ENCODE measurements around the gene PDXK. TPM values are rescaled to one million over a fixed set of nuclear protein-coding genes. Genes with fewer than 3 reads are reported as not detected.
A peak's percentile ranks its signal among the peaks of the same experiment; 100 is the strongest.

PDXK gene
- total and polyA plus RNA-seq, 9 of the 15 experiments (the other 6 are each of a cell fraction or from before 2014, with no cell fraction given), result 5.6 to 162 (median 76.5) TPM

DNA sequence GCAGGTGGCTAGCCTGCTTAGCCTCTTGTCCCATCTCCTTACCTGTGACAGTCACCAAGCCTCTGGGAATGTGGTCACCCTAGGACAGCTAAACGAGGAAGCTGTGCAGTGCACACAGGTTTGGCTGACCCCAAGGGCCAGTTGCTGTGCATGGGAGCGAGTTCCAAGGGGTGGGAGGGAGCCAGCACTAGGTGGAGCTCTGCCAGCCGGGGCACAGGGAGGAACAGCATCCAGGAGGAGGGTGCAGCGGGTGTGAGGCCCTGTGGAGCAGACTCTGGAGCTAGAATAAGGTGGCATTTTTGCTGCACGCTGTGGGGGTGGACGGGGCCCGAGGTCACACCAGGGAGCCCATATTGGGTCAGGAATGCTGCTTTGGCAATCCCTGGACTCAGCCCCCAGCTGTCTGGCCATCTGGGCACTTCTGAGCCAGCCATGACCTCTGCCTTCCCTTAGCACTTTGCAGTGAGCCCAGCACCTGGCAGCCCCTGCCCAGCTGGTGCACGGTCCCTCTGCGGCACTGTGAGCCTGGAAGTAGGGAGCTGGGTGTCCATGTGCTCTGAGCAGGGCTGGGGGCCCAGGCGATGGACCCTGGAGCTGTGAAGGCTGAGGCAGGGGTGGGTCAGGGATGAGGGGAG lies 8.7 kb downstream of the PDXK start:
- peaks cover 6% of the 10 kb centered on the region; the same call in 1 of the 2 replicates for H4K20me1 ChIP-seq (replicated peaks; ENCODE audit: control insufficient read depth, insufficient read depth, low read length)
- intact Hi-C loops (cut with micrococcal nuclease), result loop anchor here (1.0 to 5.0 kb wide), 2 partner anchors 49 to 65 kb away; partner anchors contain the start of gene CSTB
- ChIA-PET POLR2A (interaction anchor here (0.5 to 2.7 kb wide), 13 partner anchors 8 to 413 kb away, joined by 3 to 26 read pairs (median 5); partner anchors contain the start of genes HSF2BP and RRP1B), CTCF (ENCODE audit: low intra/inter-chr PET ratio) (no interaction called here)
- peaks cover 92% of the 10 kb centered on the region for H3K79me2 ChIP-seq (ENCODE audit: control insufficient read depth, insufficient read depth, low read length)
- peak overlapping the region; percentile 86; the same call in 1 of the 2 replicates for H2AFZ ChIP-seq (ENCODE audit: low read depth, low read length)
- no peaks in the 10 kb centered on the region for H3K27me3 ChIP-seq (ENCODE audit: control insufficient read depth in 2 of 2, insufficient read depth in 2 of 2, low read length in 2 of 2)
- peaks cover 25 to 57% of the 10 kb centered on the region in 2 experiments for H3K4me1 ChIP-seq (replicated peaks in 1 of 2; ENCODE audit: control insufficient read depth in 2 of 2, insufficient read depth in 2 of 2, low read length in 2 of 2)
- peaks cover 61% of the 10 kb centered on the region for H3K36me3 ChIP-seq (ENCODE audit: control insufficient read depth, insufficient read depth, low read length)
- H3K4me2 ChIP-seq (ENCODE audit: insufficient read depth, low read length), result peak overlapping the region; percentile 77
- peak overlapping the region; percentile 79 for H3K27ac ChIP-seq (ENCODE audit: extremely low read depth, low read depth, low read length)
- DNase-seq (ENCODE audit: extremely low read depth in 1 of 4, low spot score in 3 of 4) (peak in 2 of 4 experiments; percentile 22 to 36), FAIRE-seq (no peak), ATAC-seq (no peak)
- WGBS (ENCODE audit: insufficient coverage, low coverage, missing lambda C conversion rate), result 66% methylated on average over 10 of the region's 10 CpGs
- H3K9me1 ChIP-seq (ENCODE audit: control insufficient read depth, insufficient read depth, low read length), result peaks cover 3% of the 10 kb centered on the region
- peak overlapping the region; percentile 81 to 95 for H3K9ac ChIP-seq (ENCODE audit: insufficient read depth in 1 of 2, low read depth in 2 of 2, low read length in 2 of 2)
- in situ Hi-C loops (cut with MboI), result no loop called here
- peak overlapping the region; percentile 62; the same call in 1 of the 2 replicates for H3K4me3 ChIP-seq
- no peaks in the 10 kb centered on the region for H3K9me3 ChIP-seq (replicated peaks; ENCODE audit: control insufficient read depth, insufficient read depth, low read depth, low read length)
- BruUV-seq (replicated peaks), result no TSS peak
- TF ChIP-seq GTF2E2 (tag; IDR thresholded peaks at IDR 0.05), result no peak
- no peak for TF ChIP-seq GABPA (tag; conservative IDR thresholded peaks at IDR 0.05; ENCODE audit: low read depth)
- TF ChIP-seq, protein P1, sequence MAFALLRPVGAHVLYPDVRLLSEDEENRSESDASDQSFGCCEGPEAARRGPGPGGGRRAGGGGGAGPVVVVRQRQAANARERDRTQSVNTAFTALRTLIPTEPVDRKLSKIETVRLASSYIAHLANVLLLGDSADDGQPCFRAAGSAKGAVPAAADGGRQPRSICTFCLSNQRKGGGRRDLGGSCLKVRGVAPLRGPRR (CRISPR knock-in tag; IDR thresholded peaks at IDR 0.05), result no peak
- TF ChIP-seq SP1 (CRISPR knock-in tag; IDR thresholded peaks at IDR 0.05), result no peak
- TF ChIP-seq EP400 (IDR thresholded peaks at IDR 0.05), result no peak
- TF ChIP-seq ZNF175 (CRISPR knock-in tag; IDR thresholded peaks at IDR 0.05; ENCODE audit: low read depth), result no peak
- TF ChIP-seq BRCA1 (IDR thresholded peaks at IDR 0.05), result no peak
- peak; percentile 65; the same call in 1 of the 2 replicates for TF ChIP-seq BRCA1 (CRISPR knock-in tag; IDR thresholded peaks at IDR 0.05)
- TF ChIP-seq XRCC5 (IDR thresholded peaks at IDR 0.05; ENCODE audit: low read depth, low read length), result no peak
- no peak for TF ChIP-seq NFIX (CRISPR knock-in tag; IDR thresholded peaks at IDR 0.05; ENCODE audit: low read depth)
- TF ChIP-seq ZNF445 (CRISPR knock-in tag; IDR thresholded peaks at IDR 0.05; ENCODE audit: low read depth), result no peak
- 0 out of 2 replicates have a peak, but pooled peaks have one; percentile 42 for TF ChIP-seq FOXP1 (CRISPR knock-in tag; IDR thresholded peaks at IDR 0.05)
- TF ChIP-seq RAD51 (IDR thresholded peaks at IDR 0.05; ENCODE audit: borderline replicate concordance, low read depth), result no peak
- no peak for TF ChIP-seq SIRT6 (IDR thresholded peaks at IDR 0.05; ENCODE audit: low read depth, low read length)
- no peak for TF ChIP-seq FOXJ2 (tag; IDR thresholded peaks at IDR 0.05)
- TF ChIP-seq STAG1 (CRISPR knock-in tag; IDR thresholded peaks at IDR 0.05; ENCODE audit: borderline replicate concordance), result peak; percentile 45; the same call in 1 of the 2 replicates
- TF ChIP-seq, protein P2, sequence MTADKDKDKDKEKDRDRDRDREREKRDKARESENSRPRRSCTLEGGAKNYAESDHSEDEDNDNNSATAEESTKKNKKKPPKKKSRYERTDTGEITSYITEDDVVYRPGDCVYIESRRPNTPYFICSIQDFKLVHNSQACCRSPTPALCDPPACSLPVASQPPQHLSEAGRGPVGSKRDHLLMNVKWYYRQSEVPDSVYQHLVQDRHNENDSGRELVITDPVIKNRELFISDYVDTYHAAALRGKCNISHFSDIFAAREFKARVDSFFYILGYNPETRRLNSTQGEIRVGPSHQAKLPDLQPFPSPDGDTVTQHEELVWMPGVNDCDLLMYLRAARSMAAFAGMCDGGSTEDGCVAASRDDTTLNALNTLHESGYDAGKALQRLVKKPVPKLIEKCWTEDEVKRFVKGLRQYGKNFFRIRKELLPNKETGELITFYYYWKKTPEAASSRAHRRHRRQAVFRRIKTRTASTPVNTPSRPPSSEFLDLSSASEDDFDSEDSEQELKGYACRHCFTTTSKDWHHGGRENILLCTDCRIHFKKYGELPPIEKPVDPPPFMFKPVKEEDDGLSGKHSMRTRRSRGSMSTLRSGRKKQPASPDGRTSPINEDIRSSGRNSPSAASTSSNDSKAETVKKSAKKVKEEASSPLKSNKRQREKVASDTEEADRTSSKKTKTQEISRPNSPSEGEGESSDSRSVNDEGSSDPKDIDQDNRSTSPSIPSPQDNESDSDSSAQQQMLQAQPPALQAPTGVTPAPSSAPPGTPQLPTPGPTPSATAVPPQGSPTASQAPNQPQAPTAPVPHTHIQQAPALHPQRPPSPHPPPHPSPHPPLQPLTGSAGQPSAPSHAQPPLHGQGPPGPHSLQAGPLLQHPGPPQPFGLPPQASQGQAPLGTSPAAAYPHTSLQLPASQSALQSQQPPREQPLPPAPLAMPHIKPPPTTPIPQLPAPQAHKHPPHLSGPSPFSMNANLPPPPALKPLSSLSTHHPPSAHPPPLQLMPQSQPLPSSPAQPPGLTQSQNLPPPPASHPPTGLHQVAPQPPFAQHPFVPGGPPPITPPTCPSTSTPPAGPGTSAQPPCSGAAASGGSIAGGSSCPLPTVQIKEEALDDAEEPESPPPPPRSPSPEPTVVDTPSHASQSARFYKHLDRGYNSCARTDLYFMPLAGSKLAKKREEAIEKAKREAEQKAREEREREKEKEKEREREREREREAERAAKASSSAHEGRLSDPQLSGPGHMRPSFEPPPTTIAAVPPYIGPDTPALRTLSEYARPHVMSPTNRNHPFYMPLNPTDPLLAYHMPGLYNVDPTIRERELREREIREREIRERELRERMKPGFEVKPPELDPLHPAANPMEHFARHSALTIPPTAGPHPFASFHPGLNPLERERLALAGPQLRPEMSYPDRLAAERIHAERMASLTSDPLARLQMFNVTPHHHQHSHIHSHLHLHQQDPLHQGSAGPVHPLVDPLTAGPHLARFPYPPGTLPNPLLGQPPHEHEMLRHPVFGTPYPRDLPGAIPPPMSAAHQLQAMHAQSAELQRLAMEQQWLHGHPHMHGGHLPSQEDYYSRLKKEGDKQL (CRISPR knock-in tag; IDR thresholded peaks at IDR 0.05; ENCODE audit: borderline replicate concordance), result peak; percentile 60; the same call in 1 of the 2 replicates

Data from K562 (cell line).